Neural cell (in vitro differentiated cells): ENCODE results near the gene ELK3. TPM values are rescaled to one million over a fixed set of nuclear protein-coding genes. Genes with fewer than 3 reads are reported as not detected.

Source experiments
- H2AFZ ChIP-seq: fragments of 200-600, 300-800 bp; sonication (generic), shearing (Covaris generic); 2 replicates; pipeline ENCODE4 v1.6.0; 2014; ENCODE audit warnings: low read depth, mild to moderate bottlenecking, antibody characterized with exemption, low read length, moderate library complexity
- H3F3A ChIP-seq: fragments of 200-600 bp; shearing (Covaris generic); 2 replicates; pipeline ENCODE4 v1.6.1; 2016; ENCODE audit warnings: mild to moderate bottlenecking, moderate library complexity, mixed read lengths, antibody characterized with exemption, low read length; ENCODE audit not compliant: insufficient read depth, poor library complexity, severe bottlenecking
- H3K27ac ChIP-seq: fragments of 200-600, 300-800 bp; sonication (generic), shearing (Covaris generic); 2 replicates; pipeline ENCODE4 v1.5.1; 2014; ENCODE audit warnings: mild to moderate bottlenecking, low read length, moderate library complexity
- H3K27me3 ChIP-seq: fragments of 300-800, 200-600 bp; sonication (generic), shearing (Covaris generic); 2 replicates; pipeline ENCODE4 v1.6.0; 2014; ENCODE audit warnings: mild to moderate bottlenecking, low read depth, low read length, moderate library complexity; ENCODE audit not compliant: insufficient read depth
- H3K36me3 ChIP-seq: fragments of 300-800, 200-600 bp; sonication (generic), shearing (Covaris generic); 2 replicates; pipeline ENCODE4 v1.5.1; 2014; ENCODE audit warnings: mild to moderate bottlenecking, antibody characterized with exemption, low read length, moderate library complexity; ENCODE audit not compliant: insufficient read depth
- H3K4me2 ChIP-seq: fragments of 300-800, 200-600 bp; sonication (generic), shearing (Covaris generic); 2 replicates; pipeline ENCODE4 v1.6.0; 2014; ENCODE audit warnings: mild to moderate bottlenecking, low read length
- H3K4me3 ChIP-seq: fragments of 300-800, 200-600 bp; sonication (generic), shearing (Covaris generic); 2 replicates; pipeline ENCODE4 v1.5.1; 2014; ENCODE audit warnings: mild to moderate bottlenecking, low read length, moderate library complexity
- H3K79me2 ChIP-seq: fragments of 200-600 bp; shearing (Covaris generic); replicated peaks from 2 replicates; pipeline ENCODE4 v1.6.0; 2014; ENCODE audit warnings: mild to moderate bottlenecking, low read length, moderate library complexity; ENCODE audit not compliant: insufficient read depth
- H3K9ac ChIP-seq: fragments of 300-800, 200-600 bp; sonication (generic), shearing (Covaris generic); 2 replicates; pipeline ENCODE4 v1.6.1; 2016; ENCODE audit warnings: mild to moderate bottlenecking, low read length, mixed read lengths
- H3K9me2 ChIP-seq: fragments of 200-600 bp; shearing (Covaris generic); 2 replicates; pipeline ENCODE4 v1.6.1; 2016; ENCODE audit warnings: mild to moderate bottlenecking, low read length, mixed read lengths; ENCODE audit not compliant: insufficient read depth
- H3K9me3 ChIP-seq: fragments of 200-600, 300-800 bp; sonication (generic), shearing (Covaris generic); 2 replicates; pipeline ENCODE4 v1.6.1; 2016; ENCODE audit warnings: mild to moderate bottlenecking, mixed run types, low read length, moderate library complexity, mixed read lengths
- H4K20me1 ChIP-seq: fragments of 200-600 bp; shearing (Covaris generic); 2 replicates; pipeline ENCODE4 v1.6.1; 2016; ENCODE audit warnings: mild to moderate bottlenecking, mixed run types; ENCODE audit not compliant: insufficient read depth
- EP300 ChIP-seq: fragments of 450-650 bp; conservative IDR thresholded peaks from 2 replicates; pipeline ENCODE4 v1.6.1; 2014; ENCODE audit warnings: antibody characterized with exemption, mild to moderate bottlenecking, moderate library complexity; ENCODE audit not compliant: poor library complexity, severe bottlenecking
- EZH2 ChIP-seq: fragments of 200-600, 300-800 bp; shearing (Covaris generic), sonication (generic); IDR thresholded peaks from 2 replicates; pipeline ENCODE4 v1.6.1; 2014; ENCODE audit warnings: antibody characterized with exemption, low read length, borderline replicate concordance, mild to moderate bottlenecking; ENCODE audit not compliant: insufficient read depth, poor library complexity, severe bottlenecking
- MXI1 ChIP-seq: fragments of 450-650 bp; conservative IDR thresholded peaks from 2 replicates; pipeline ENCODE4 v1.6.1; 2014; ENCODE audit warnings: antibody characterized with exemption, mild to moderate bottlenecking; ENCODE audit not compliant: poor library complexity, severe bottlenecking
- POLR2AphosphoS5 ChIP-seq: IDR thresholded peaks from 2 replicates; pipeline ENCODE4 v1.6.1; 2012
- RAD21 ChIP-seq: fragments of 450-650 bp; conservative IDR thresholded peaks from 2 replicates; pipeline ENCODE4 v1.6.1; 2014; ENCODE audit warnings: antibody characterized with exemption, mild to moderate bottlenecking, moderate library complexity
- SMC3 ChIP-seq: fragments of 450-650 bp; conservative IDR thresholded peaks from 2 replicates; pipeline ENCODE4 v1.6.1; 2014; ENCODE audit warnings: antibody characterized with exemption, mild to moderate bottlenecking, moderate library complexity; ENCODE audit not compliant: poor library complexity
- TAF1 ChIP-seq: IDR thresholded peaks from 2 replicates; pipeline ENCODE4 v1.6.1; 2012; ENCODE audit warnings: low read depth
- polyA plus RNA-seq: library from polyadenylated mRNA; depleted of rRNA; stranded (reverse); fragments of >200 nt; gene quantifications from 2 replicates; pipeline ENCODE4 v1.2.3, GENCODE V29; 2014
- TF ChIP-seq, protein P1 (sequence below): IDR thresholded peaks from 2 replicates; pipeline ENCODE4 v1.6.1; 2012; ENCODE audit warnings: borderline replicate concordance
- TF ChIP-seq, protein P2 (sequence below): fragments of 450-650 bp; IDR thresholded peaks from 2 replicates; pipeline ENCODE4 v1.5.1; 2014; ENCODE audit warnings: antibody characterized with exemption, mild to moderate bottlenecking, moderate library complexity; ENCODE audit not compliant: poor library complexity, severe bottlenecking

ELK3 gene
- polyA plus RNA-seq, 1 donor from 2014 or later, result 0.10 TPM

DNA sequence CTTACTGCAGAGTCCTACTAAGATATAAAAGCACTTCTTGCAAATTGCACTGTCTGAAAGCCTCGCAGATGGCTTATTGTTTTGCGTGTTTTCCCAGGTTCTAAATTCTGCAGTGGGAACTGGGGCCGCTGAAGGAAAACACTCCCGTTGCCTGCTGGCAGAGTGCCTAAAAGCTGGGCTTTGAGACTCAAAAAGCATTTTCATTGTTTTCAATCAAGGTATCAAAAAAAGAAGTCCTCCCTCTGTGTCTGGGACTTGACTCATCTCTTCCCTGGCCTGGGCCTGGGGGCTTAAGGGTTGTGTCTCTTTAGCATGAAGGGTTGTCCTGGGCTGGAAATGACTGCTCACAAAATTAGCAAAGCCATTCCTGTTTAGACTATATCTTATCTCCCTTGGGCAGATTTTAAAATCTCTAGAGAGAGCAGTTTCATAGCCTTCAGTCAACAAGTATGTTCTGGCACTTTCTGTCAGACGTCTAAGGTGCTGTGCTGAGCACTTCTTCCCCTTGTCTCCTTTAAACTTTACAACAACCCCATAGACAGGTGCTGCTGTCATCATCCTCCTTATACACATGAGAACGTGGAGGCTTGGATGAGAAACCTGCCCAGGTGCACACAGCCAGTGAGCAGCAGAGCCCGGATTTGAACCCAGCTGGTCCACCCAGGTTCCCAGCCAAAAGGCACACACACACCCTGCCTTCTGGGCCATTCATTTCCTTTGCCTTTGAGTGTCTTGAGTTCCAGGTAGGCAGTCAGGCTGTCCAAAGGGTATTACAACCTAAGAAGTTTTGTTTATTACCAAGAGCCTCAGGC, 31.1 kb downstream of the ELK3 start:
- Histone ChIP-seq H3K4me2 (no peak overlapping the region), H3K9me3 (no peaks in the 10 kb centered on the region), H3K9me2 (no peaks in the 10 kb centered on the region), H3F3A (no peaks in the 10 kb centered on the region), H3K4me3 (no peak overlapping the region), H2AFZ (no peak overlapping the region), H3K27me3 (no peaks in the 10 kb centered on the region), H3K9ac (no peak overlapping the region), H4K20me1 (no peaks in the 10 kb centered on the region), H3K79me2 (no peaks in the 10 kb centered on the region), H3K36me3 (no peaks in the 10 kb centered on the region), H3K27ac (no peak overlapping the region)
- TF ChIP-seq MXI1 (no peak), EP300 (no peak), RAD21 (no peak), EZH2 (no peak)
- TF ChIP-seq, protein P1, sequence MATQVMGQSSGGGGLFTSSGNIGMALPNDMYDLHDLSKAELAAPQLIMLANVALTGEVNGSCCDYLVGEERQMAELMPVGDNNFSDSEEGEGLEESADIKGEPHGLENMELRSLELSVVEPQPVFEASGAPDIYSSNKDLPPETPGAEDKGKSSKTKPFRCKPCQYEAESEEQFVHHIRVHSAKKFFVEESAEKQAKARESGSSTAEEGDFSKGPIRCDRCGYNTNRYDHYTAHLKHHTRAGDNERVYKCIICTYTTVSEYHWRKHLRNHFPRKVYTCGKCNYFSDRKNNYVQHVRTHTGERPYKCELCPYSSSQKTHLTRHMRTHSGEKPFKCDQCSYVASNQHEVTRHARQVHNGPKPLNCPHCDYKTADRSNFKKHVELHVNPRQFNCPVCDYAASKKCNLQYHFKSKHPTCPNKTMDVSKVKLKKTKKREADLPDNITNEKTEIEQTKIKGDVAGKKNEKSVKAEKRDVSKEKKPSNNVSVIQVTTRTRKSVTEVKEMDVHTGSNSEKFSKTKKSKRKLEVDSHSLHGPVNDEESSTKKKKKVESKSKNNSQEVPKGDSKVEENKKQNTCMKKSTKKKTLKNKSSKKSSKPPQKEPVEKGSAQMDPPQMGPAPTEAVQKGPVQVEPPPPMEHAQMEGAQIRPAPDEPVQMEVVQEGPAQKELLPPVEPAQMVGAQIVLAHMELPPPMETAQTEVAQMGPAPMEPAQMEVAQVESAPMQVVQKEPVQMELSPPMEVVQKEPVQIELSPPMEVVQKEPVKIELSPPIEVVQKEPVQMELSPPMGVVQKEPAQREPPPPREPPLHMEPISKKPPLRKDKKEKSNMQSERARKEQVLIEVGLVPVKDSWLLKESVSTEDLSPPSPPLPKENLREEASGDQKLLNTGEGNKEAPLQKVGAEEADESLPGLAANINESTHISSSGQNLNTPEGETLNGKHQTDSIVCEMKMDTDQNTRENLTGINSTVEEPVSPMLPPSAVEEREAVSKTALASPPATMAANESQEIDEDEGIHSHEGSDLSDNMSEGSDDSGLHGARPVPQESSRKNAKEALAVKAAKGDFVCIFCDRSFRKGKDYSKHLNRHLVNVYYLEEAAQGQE, result no peak

DNA sequence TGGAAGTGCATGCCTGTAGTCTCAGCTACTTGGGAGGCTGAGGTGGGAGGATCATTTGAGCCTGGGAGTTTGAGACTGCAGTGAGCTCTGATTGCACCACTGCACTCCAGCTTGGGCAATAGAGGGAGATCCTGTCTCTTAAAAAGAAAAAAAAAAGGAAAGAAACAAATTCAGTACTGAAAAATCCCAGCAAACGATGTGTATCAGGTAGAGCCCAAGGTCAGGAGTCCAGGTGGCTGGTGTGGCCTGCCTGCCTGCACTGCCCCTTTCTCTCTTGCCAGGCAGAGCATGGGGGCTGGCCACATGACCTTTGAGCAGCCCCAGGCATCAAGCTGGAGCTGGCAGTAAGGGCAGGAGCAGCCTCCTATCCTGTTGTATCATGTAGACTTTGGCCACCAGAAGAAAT, 31.8 kb downstream of the ELK3 start:
- Histone ChIP-seq H2AFZ (no peak overlapping the region), H3K9me2 (no peaks in the 10 kb centered on the region), H3K4me2 (no peak overlapping the region), H3K9ac (no peak overlapping the region), H3K27me3 (no peaks in the 10 kb centered on the region), H3K27ac (no peak overlapping the region), H3K79me2 (no peaks in the 10 kb centered on the region), H4K20me1 (no peaks in the 10 kb centered on the region), H3F3A (no peaks in the 10 kb centered on the region), H3K36me3 (no peaks in the 10 kb centered on the region), H3K9me3 (no peaks in the 10 kb centered on the region), H3K4me3 (no peak overlapping the region)
- TF ChIP-seq POLR2AphosphoS5 (no peak), MXI1 (no peak), TAF1 (no peak), EZH2 (no peak), SMC3 (no peak), EP300 (no peak), RAD21 (no peak)
- TF ChIP-seq, protein P2, sequence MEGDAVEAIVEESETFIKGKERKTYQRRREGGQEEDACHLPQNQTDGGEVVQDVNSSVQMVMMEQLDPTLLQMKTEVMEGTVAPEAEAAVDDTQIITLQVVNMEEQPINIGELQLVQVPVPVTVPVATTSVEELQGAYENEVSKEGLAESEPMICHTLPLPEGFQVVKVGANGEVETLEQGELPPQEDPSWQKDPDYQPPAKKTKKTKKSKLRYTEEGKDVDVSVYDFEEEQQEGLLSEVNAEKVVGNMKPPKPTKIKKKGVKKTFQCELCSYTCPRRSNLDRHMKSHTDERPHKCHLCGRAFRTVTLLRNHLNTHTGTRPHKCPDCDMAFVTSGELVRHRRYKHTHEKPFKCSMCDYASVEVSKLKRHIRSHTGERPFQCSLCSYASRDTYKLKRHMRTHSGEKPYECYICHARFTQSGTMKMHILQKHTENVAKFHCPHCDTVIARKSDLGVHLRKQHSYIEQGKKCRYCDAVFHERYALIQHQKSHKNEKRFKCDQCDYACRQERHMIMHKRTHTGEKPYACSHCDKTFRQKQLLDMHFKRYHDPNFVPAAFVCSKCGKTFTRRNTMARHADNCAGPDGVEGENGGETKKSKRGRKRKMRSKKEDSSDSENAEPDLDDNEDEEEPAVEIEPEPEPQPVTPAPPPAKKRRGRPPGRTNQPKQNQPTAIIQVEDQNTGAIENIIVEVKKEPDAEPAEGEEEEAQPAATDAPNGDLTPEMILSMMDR, result no peak
- TF ChIP-seq, protein P1, result no peak
